ENCODE results near the gene IL36RN. TPM values are rescaled to one million over a fixed set of nuclear protein-coding genes. Genes with fewer than 3 reads are reported as not detected.

IL36RN gene
- total RNA-seq, 2 experiments from 2014 or later: not detected

DNA sequence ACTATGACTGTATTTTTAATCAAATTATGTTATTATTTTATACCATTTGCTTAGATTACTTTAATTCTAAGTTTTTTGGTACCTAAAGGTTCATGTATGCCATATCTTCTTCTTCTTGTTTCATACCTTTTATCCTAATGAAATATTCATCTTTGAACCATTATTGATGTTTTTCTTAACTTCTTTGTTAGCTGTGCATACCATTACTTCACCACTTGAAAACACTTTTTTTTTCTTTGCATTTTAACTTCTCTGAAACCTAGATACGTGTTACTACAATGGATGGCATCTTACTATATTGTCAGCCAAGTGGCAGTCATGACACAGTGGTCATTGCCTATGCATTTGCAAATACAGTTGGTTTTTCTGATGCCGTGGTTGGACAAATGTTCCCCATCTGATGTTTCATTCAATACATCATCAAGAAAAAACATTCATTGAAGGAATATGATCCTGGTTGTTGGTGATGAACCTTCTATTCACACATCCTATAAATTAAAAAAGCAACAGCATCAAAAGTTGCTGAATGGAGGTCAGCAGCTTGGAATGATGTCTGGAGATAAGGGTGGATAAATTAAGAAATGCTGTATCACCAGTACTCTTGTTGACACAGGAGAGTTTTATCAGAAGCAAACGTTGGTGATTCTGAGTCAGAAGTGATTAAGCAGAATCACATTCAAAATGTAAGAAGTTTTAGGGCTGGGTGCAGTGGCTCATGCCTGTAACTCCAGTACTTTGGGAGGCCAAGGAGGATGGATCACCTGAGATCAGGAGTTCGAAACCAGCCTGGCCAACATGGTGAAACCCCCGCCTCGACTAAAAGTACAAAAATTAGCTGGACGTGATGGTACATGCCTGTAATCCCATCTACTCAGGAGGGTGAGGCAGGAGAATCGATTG, 46.3 kb upstream of the IL36RN start:
- Mint-ChIP-seq H3K4me3 (no peak overlapping the region), H3K9me3 (no peaks in the 10 kb centered on the region), H3K27me3 (no peaks in the 10 kb centered on the region), H3K4me1 (ENCODE audit: low read depth) (peaks cover 21% of the 10 kb centered on the region), H3K27ac (no peak overlapping the region), H3K36me3 (ENCODE audit: low read depth) (no peaks in the 10 kb centered on the region)
- intact Hi-C loops (cut with micrococcal nuclease): no loop called here
- no peak for ATAC-seq
- no peak for DNase-seq
- CTCF ChIA-PET: no interaction called here
- POLR2A ChIA-PET: no interaction called here
- TF ChIP-seq, protein P1, sequence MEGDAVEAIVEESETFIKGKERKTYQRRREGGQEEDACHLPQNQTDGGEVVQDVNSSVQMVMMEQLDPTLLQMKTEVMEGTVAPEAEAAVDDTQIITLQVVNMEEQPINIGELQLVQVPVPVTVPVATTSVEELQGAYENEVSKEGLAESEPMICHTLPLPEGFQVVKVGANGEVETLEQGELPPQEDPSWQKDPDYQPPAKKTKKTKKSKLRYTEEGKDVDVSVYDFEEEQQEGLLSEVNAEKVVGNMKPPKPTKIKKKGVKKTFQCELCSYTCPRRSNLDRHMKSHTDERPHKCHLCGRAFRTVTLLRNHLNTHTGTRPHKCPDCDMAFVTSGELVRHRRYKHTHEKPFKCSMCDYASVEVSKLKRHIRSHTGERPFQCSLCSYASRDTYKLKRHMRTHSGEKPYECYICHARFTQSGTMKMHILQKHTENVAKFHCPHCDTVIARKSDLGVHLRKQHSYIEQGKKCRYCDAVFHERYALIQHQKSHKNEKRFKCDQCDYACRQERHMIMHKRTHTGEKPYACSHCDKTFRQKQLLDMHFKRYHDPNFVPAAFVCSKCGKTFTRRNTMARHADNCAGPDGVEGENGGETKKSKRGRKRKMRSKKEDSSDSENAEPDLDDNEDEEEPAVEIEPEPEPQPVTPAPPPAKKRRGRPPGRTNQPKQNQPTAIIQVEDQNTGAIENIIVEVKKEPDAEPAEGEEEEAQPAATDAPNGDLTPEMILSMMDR (IDR thresholded peaks at IDR 0.05): no peak

DNA sequence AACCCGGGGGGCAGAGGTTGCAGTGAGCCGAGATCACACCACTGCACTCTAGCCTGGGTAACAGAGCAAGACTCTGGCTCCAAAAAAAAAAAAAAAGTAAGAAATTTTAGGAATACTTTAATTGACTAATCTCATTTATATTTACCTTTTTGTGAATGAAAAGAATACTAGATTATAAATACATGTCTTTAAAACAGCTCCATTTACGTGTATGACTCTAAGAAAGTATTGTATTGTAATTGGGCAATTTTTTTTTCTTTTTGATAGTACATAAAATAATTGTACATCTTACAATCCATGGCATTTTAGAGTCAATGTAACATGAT, 45.7 kb upstream of the IL36RN start:
- TF ChIP-seq, protein P1 (IDR thresholded peaks at IDR 0.05): no peak
- intact Hi-C loops (cut with micrococcal nuclease): no loop called here
- no peak for DNase-seq
- Mint-ChIP-seq H3K4me3 (no peak overlapping the region), H3K4me1 (ENCODE audit: low read depth) (peaks cover 19% of the 10 kb centered on the region), H3K9me3 (peaks cover 2% of the 10 kb centered on the region), H3K27me3 (no peaks in the 10 kb centered on the region), H3K27ac (no peak overlapping the region), H3K36me3 (ENCODE audit: low read depth) (no peaks in the 10 kb centered on the region)
- ChIA-PET POLR2A (interaction anchor here (0.9 kb wide), 1 partner anchor 13 kb away, joined by 3 read pairs; no protein-coding TSS in a partner anchor), CTCF (no interaction called here)
- ATAC-seq: no peak

DNA sequence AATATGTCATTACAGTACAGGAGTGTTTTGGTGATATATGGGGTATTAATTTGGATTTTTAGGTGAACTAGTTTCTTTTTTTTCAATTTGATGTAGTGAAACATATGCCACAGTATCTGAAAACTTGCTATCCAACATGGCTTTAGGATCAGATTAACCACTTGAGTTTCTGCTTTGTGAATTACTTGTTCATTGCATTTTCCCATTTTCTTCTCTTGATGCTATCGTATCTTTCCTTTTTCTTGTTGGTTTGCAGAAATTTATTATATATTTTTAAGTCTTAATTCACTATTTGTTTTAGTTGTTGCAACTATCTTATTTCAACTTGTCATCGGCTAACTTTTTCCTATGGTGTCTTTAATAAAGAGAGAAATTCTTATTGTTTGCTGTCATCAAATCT, 44.9 kb upstream of the IL36RN start:
- TF ChIP-seq, protein P1 (IDR thresholded peaks at IDR 0.05): no peak
- H3K36me3 Mint-ChIP-seq (ENCODE audit: low read depth): no peaks in the 10 kb centered on the region
- peaks cover 5% of the 10 kb centered on the region for H3K9me3 Mint-ChIP-seq
- ChIA-PET CTCF (no interaction called here), POLR2A (interaction anchor here (0.9 kb wide), 1 partner anchor 14 kb away, joined by 3 read pairs; no protein-coding TSS in a partner anchor)
- ATAC-seq (no peak), DNase-seq (no peak)
- H3K4me3 Mint-ChIP-seq: no peak overlapping the region
- no peak overlapping the region for H3K27ac Mint-ChIP-seq
- no peaks in the 10 kb centered on the region for H3K27me3 Mint-ChIP-seq
- intact Hi-C loops (cut with micrococcal nuclease): no loop called here
- H3K4me1 Mint-ChIP-seq (ENCODE audit: low read depth): peaks cover 19% of the 10 kb centered on the region

DNA sequence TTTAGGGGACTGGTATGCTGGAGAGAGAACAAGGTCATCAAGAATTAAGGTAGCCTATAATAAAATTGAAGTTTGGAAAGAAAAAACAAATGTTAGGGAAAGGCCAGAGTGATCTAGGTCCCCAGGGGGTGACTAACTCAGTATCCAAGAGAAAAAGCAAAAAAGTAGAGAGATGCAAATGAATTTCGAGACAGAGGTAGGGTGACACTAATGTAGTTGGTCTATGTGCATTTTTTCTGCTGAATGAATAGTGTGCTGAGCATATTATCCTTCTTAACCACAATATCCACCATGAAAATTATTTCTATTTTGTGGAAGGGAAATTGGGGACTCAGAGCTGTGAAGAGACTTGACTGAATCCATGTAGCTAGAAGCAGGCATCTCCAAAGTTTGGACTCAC, 44.0 kb upstream of the IL36RN start:
- H3K4me3 Mint-ChIP-seq: no peak overlapping the region

More for the DNA sequence above, 44.0 kb upstream of the IL36RN start:
- H3K9me3 Mint-ChIP-seq: peaks cover 5% of the 10 kb centered on the region
- DNase-seq (no peak), ATAC-seq (no peak)
- TF ChIP-seq, protein P1 (IDR thresholded peaks at IDR 0.05): no peak
- H3K27me3 Mint-ChIP-seq: no peaks in the 10 kb centered on the region
- POLR2A ChIA-PET: interaction anchor here (0.6 to 1.1 kb wide), 2 partner anchors 14 to 30 kb away, joined by 3 read pairs; no protein-coding TSS in a partner anchor
- peaks cover 18% of the 10 kb centered on the region for H3K4me1 Mint-ChIP-seq (ENCODE audit: low read depth)
- intact Hi-C loops (cut with micrococcal nuclease): no loop called here
- no peak overlapping the region for H3K27ac Mint-ChIP-seq
- CTCF ChIA-PET: no interaction called here
- H3K36me3 Mint-ChIP-seq (ENCODE audit: low read depth): no peaks in the 10 kb centered on the region
